ENCODE results near the gene TMEM98.
"Not testable (repeated sequence)": the region's sequence is repeated elsewhere in the genome, so short reads cannot be mapped to it uniquely, and the experiment has no call there.

Gene TMEM98

DNA sequence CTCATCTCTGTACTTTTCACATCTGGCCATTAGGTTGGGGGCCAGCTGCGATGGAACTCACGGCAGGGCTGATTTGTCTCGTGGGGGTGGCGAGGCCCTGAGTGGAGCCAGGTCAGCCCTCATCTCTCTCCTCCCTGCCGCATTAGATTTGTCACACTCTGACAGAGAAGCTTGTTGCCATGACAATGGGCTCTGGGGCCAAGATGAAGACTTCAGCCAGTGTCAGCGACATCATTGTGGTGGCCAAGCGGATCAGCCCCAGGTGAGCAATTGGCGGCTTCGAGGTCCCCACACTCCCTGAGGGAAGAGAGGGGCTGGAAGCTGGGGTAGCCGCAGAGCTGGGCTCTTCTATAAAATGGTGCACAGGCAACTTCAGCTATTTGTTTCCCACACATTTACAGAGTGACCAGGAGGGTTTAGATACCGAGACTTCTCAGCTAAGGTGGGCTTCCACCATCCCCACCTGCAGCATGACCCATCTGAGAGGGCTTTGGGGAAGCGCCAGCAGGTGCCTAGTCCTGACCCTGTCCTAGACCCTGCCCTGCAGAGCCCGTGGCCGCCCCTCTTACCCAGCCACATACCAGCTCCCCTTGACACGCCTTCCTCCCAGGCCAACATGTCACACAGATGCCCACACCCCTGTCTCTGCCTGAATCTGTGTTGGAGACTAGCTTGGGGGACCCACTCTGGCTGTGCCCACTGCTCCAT, 8.4 kb downstream of the TMEM98 start:
- DNase-seq (ENCODE audit: low read depth, low spot score): no peak
- no peak overlapping the region for H3K4me3 ChIP-seq (ENCODE audit: low read length)

GRCh38 chr17:32936894-32937500, 9.0 kb downstream of the TMEM98 start:
- peak; percentile 48 for DNase-seq (ENCODE audit: low read depth, low spot score)
- no peak overlapping the region for H3K4me3 ChIP-seq (ENCODE audit: low read length)

- H3K4me3 ChIP-seq (ENCODE audit: low read length): no peak overlapping the region
- no peak for DNase-seq (ENCODE audit: low read depth, low spot score)
Measured at GRCh38 chr17:32940706-32941390, 12.9 kb downstream of the TMEM98 start.

GRCh38 chr17:32941419-32942032, 13.6 kb downstream of the TMEM98 start:
- no peak for DNase-seq (ENCODE audit: low read depth, low spot score)
- H3K4me3 ChIP-seq (ENCODE audit: low read length): no peak overlapping the region

- no peak for DNase-seq (ENCODE audit: low read depth, low spot score)
- H3K4me3 ChIP-seq (ENCODE audit: low read length): no peak overlapping the region
Measured at GRCh38 chr17:32943206-32943605, 15.3 kb downstream of the TMEM98 start.

DNA sequence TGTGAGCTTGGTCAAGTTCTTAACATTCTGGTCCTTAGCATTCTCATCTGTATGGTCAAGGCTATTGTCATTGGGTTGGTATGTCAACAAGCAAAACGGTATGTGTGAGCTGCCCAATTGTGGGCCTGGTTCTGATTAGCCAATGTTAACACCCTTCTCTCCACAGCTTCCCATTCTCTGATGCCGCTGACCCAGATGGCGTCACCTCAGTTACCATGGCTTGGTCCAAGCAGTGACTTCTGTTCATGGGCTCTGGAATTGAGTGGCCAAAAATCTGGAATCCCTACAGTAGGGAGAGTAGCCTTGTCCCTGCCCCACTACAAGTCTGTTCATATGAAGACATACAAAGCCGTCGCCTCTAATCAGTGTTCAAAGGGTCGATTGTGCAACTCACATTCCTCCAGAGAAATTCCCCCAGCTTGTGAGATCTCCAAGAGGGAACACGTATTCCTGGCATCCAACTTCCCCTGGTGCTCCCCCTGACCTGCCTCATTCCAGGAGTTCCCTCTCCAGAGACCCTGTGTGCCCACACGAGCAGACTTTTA, 15.8 kb downstream of the TMEM98 start:
- DNase-seq (ENCODE audit: low read depth, low spot score): no peak
- H3K4me3 ChIP-seq (ENCODE audit: low read length): no peak overlapping the region

GRCh38 chr17:32944248-32945020, 16.5 kb downstream of the TMEM98 start:
- no peak for DNase-seq (ENCODE audit: low read depth, low spot score)
- H3K4me3 ChIP-seq (ENCODE audit: low read length): no peak overlapping the region

- no peak overlapping the region for H3K4me3 ChIP-seq (ENCODE audit: low read length)
- no peak for DNase-seq (ENCODE audit: low read depth, low spot score)
Measured at GRCh38 chr17:32946375-32947135, 18.6 kb downstream of the TMEM98 start.

DNA sequence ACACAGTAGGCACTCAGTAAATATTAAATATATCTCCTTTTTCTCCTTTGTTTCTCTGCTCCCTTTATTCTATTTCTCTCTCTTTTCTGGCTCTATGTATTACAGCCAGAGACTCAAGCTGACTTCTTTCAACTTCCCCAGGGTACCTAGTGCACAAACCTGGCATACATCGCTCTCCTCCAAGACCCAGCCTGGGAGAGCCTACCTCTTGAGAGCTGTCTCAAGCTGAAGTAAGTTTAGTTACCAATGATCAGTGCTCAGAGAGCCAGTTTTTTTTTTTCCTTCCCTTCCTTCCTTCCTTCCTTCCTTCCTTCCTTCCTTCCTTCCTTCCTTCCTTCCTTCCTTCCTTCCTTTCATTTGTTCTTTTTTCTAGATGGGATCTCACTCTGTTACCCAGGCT, 19.8 kb downstream of the TMEM98 start:
- H3K4me3 ChIP-seq (ENCODE audit: low read length): no peak overlapping the region
- DNase-seq (ENCODE audit: low read depth, low spot score): no peak

GRCh38 chr17:32949181-32949580, 21.2 kb downstream of the TMEM98 start:
- no peak for DNase-seq (ENCODE audit: low read depth, low spot score)
- H3K4me3 ChIP-seq (ENCODE audit: low read length): no peak overlapping the region

- DNase-seq (ENCODE audit: low read depth, low spot score); H3K4me3 ChIP-seq (ENCODE audit: low read length): not testable (repeated sequence)
Measured at GRCh38 chr17:32952491-32952890, 24.5 kb downstream of the TMEM98 start.

DNA sequence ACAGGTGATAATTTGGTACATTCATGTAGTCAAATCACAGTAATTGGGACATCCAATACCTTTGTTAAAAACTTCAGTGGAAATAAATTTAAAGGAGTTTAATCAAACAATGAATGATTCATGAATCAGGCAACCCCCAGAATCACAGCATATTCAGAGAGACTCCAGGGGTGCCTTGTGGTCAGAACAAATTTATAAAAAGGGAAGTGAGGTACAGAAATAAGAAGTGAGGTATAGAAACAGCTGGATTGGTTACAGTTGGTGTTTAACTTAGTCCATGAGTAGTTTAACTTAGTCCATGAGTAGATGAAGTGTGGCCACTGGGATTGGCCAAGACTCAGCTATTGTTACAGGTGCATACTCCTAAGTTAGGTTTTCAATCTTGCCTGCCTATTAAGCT, 25.1 kb downstream of the TMEM98 start:
- DNase-seq (ENCODE audit: low read depth, low spot score): no peak
- no peak overlapping the region for H3K4me3 ChIP-seq (ENCODE audit: low read length)

DNA sequence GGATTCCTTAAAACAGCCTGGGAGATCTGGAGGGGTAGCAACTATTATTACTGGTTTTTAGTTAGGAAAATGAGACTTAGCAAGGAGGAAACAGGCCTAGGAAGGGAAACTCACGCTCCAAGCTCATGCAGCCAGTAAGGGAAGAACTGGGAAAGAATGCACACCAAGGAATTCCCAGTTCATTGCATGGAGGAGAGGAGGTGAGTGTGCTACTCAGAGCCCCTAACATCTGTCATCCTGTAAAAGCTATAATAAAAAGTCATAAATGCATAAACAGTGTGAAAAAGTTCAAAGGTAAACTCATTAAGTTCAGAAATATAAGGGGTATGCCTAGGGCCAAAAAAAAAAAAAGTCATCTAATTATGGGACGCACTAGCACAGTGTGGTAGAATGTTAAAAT, 25.9 kb downstream of the TMEM98 start:
- no peak for DNase-seq (ENCODE audit: low read depth, low spot score)
- no peak overlapping the region for H3K4me3 ChIP-seq (ENCODE audit: low read length)

- H3K4me3 ChIP-seq (ENCODE audit: low read length): no peak overlapping the region
- no peak for DNase-seq (ENCODE audit: low read depth, low spot score)
Measured at GRCh38 chr17:32954477-32954876, 26.5 kb downstream of the TMEM98 start.

GRCh38 chr17:32955155-32955554, 27.2 kb downstream of the TMEM98 start:
- DNase-seq (ENCODE audit: low read depth, low spot score): no peak
- no peak overlapping the region for H3K4me3 ChIP-seq (ENCODE audit: low read length)

GRCh38 chr17:32956240-32956970, 28.5 kb downstream of the TMEM98 start:
- H3K4me3 ChIP-seq (ENCODE audit: low read length): no peak overlapping the region
- no peak for DNase-seq (ENCODE audit: low read depth, low spot score)

- DNase-seq (ENCODE audit: low read depth, low spot score): no peak
- H3K4me3 ChIP-seq (ENCODE audit: low read length): no peak overlapping the region
Measured at GRCh38 chr17:32958418-32958817, 30.5 kb downstream of the TMEM98 start.

DNA sequence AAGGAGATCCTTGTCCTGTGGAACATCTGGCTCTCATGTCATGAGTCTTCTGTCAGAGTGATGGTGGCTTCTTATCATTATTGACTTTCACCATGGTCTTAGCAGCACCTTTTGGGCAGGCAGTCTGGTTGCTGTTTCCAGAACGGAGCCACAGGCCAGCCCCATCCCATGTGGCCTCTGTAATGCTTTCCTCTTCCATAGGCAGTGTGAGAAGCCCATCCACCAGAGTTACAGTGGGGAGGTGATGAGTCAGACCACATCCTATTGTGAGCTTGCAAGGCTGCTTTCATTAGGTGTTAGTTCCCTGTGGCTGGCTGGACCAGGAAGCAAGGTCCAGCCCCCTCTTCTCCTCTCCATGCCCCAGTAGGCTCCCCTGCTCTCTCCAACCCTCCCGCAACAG, 32.9 kb downstream of the TMEM98 start:
- DNase-seq (ENCODE audit: low read depth, low spot score): no peak
- no peak overlapping the region for H3K4me3 ChIP-seq (ENCODE audit: low read length)
